Measurements from ENCODE around the gene PLSCR1.

Gene PLSCR1

GRCh38 chr3:146544002-146544928 is at the start of gene PLSCR1:
TSS of gene PLSCR1 (minus strand) at chr3:146544607. CDS start at chr3:146536552, 8,055 bp downstream.
- DNase-seq, result peak; percentile 2

- DNase-seq, result no peak
Measured at GRCh38 chr3:146593776-146594175, 49.4 kb upstream of the PLSCR1 start.

DNA sequence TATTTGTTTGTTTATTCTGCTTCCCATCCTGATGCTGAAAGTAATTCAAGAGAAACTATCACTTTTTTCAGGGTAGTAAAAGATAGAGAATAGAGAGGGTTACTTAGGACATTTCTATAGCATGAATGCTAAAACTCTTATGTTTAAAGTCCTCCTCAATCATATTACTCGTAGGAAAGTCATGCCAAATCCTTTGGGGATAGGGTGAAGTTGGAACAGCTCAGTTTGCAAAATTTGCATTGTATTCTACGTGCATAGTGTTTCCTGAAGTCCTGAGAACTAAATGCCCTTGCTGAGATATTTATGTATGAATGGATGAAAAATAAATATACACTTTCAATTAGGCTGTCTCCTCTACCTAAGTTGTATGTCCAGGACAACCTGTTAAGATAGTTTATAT is 46.1 kb upstream of the PLSCR1 start:
- no peak for DNase-seq

GRCh38 chr3:146589899-146590508 is 45.6 kb upstream of the PLSCR1 start:
- DNase-seq, result peak; percentile 1

- DNase-seq, result no peak
Measured at GRCh38 chr3:146585156-146585555, 40.7 kb upstream of the PLSCR1 start.

DNA sequence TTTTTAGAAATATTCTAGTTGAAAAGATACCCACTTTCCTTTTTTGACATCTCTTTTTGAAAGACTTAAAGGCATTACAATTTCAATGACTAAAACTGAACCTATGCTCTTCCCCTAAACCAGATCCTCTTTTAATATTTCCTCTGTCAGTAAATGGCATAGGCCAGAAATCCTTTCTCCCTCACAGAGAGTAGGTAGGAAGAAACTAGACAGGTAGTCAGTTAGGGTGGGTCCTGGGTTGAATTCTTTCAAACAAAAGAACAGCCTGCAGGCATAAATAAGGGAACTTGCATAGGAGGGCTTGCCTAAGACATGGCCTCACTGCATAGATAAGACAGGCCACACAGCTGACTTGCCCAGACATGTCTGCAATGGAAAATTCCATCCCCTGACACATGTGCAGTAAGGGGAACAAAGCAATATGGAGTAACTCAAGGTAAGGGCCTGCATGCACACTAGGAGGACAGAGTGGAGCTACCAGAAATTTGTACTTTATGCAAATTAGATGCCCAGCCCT is 37.6 kb upstream of the PLSCR1 start:
- DNase-seq, result no peak

GRCh38 chr3:146581080-146581601 is 36.7 kb upstream of the PLSCR1 start:
- no peak for DNase-seq

GRCh38 chr3:146577662-146578061 is 33.3 kb upstream of the PLSCR1 start:
- peak; percentile 6 for DNase-seq

DNA sequence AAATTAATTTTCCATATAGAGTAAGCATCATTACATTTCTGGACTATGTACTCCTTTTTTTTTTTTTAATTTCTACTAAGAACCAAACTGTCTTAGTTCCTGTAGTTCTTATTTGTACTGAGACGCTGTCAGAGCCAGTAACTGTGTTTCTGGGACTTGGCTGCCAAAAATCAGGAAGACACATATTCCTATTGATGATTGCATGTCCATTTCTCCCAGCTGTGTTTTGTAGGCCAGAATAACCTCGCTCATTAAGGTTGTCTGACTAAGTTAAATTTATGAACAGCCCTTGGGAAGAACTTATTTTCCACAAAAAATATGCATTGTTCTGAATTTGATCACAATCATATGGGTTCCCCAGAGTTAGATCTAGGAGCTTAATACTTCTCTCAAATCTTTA is 31.2 kb upstream of the PLSCR1 start:
- no peak for DNase-seq

GRCh38 chr3:146574173-146574572 is 29.8 kb upstream of the PLSCR1 start:
- no peak for DNase-seq

DNA sequence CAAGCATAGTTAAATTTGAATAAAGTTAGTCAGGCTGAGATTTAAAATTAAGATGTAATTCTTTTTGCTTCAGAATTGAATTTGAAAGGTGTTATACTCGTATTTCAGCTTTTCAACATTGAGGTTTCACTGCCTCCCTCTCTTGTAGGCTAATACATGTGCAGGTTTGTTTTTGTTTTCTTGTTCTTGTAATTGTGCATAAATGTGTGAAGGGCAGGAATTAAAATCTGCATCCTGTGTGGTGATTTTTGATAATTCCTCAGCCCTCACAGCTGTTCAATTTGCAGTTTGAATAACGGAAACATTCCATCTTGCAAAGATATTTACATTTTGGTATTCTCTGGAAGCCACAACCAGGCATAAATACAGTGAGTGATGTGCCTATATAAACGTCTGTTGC is 24.9 kb upstream of the PLSCR1 start:
- no peak for DNase-seq

GRCh38 chr3:146566138-146566537 is 21.7 kb upstream of the PLSCR1 start:
- no peak for DNase-seq

DNA sequence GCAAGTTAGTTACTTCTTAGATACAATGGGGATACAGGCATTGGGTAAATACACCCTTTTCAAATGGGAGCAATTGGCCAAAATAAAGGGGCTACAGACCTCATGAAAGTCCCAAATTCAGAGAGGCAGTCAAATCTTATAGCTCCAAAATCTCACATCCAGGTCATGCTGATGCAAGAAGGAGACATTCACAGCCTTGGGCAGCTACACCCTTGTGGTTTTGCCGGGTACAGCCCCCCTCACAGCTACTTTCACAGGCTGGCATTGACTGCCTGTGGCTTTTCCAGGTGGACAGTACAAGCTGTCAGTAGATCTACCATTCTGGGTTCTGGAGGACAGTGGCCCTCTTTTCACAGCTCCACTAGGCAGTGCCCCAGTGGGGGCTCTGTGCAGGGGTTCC is 17.5 kb upstream of the PLSCR1 start:
- DNase-seq, result no peak

- no peak for DNase-seq
Measured at GRCh38 chr3:146561463-146561862, 17.1 kb upstream of the PLSCR1 start.

DNA sequence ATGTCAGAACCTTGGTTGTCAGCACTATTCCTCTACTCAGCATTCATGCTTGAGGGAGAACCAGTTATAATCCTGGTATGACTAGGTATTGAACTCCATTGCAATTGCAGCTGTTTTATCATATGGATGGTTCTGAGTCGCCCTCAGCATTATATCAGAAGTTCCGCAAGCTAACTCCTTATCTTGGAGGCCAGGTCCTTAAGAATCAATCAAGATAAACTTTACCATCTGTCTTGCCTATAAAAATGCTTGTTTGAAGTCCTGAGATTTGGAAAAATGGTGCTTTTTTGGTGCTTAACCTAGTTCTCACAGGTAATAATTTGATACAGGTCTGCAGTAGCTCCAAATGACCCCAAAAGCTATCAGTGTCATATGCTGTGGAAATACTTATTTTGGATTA is 16.3 kb upstream of the PLSCR1 start:
- no peak for DNase-seq

- DNase-seq, result no peak
Measured at GRCh38 chr3:146559388-146559787, 15.0 kb upstream of the PLSCR1 start.

GRCh38 chr3:146558781-146559180 is 14.4 kb upstream of the PLSCR1 start:
- no peak for DNase-seq

DNA sequence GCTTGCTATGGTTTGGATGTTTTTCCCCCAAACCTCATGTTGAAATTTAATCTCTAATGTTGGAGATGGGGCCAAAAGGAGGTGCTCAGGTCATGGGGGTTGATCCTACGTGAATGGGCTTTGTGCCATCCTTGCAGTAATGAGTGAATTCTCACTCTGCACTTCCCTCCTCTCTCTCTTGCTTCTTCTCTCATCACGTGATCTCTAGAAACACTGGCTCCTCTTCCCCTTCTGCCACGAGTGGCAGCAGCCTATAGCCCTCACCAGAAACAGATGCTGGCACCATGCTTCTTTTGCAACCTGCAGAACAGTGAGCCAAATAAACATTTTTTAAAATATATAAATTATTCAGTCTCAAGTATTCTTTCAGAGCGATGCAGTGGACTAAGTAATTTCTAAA is 13.3 kb upstream of the PLSCR1 start:
- no peak for DNase-seq

- no peak for DNase-seq
Measured at GRCh38 chr3:146555311-146555710, 10.9 kb upstream of the PLSCR1 start.

- DNase-seq, result no peak
Measured at GRCh38 chr3:146554151-146554760, 9.8 kb upstream of the PLSCR1 start.

DNA sequence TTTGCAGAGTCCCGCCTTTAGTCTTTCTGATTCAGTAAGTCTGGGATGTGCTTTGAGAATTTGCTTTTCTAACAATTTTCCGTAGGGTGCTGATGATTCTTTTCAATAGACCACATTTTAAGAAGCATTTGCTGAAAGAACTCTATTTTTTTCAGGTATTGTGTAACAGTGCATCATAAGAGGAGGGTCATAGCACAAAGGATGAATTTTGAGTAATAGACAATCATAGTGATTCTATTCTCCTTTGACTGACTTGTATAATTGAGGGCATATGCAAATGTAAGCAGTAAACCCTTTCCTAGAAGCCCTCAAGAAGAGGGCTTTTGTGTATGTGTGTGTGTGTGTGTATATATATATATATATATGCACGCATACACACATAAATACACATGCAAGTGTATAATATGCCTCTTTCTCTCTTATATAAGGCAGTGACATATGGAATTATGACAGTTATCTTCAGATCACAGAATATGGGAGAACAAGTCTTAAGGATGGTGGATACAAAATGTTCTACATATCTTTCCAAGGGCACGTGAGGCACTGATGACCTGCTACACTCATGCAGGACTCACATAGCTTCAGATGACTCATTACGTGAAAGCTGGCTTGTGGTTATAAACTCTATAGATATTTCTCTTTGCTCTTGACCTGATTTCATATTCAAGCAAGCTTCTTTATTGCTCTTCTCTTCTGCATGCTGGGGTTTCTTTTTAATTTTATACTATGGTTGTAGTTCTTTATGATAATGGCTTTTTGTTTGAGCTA is 6.5 kb upstream of the PLSCR1 start:
- DNase-seq, result no peak

DNA sequence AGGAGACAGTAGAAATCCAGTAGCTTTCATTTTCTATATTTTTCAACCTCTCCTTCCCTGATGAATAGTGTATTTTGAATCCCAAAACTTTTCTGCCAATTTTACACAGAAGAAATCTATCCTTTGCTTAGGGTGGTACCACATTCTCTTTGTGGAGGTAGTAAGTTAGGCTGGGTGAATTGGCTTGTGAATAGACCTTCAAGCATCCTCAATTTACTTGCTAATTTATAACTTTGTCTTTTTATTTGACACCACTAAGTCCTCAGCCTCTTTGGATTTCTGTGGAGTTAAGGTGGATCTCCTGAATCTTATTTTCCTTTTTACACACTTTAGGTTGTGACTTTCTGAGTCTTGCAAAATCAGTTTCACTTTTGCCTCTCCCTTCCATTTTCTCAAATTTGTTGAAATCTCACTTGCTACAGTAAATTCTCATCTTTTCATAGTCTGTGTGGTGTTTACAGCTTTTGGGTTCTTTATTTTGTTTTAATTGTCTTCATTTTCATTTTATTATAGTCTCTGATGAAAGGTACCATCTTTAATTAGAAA is 5.7 kb upstream of the PLSCR1 start:
- DNase-seq, result no peak
